GM12892 (cell line): Measurements from ENCODE around the gene ADGRG7.

Source experiments
- POLR2A ChIP-seq: IDR thresholded peaks from 2 replicates; pipeline ENCODE4 v1.6.1; 2011; ENCODE audit warnings: low read depth, low read length, control low read depth
- POLR2AphosphoS5 ChIP-seq: IDR thresholded peaks from 2 replicates; pipeline ENCODE4 v1.6.1; 2011; ENCODE audit warnings: low read depth, low read length, control low read depth
- TAF1 ChIP-seq: IDR thresholded peaks from 2 replicates; pipeline ENCODE4 v1.6.1; 2011; ENCODE audit warnings: low read depth, mild to moderate bottlenecking, control low read depth, low read length, borderline replicate concordance

DNA sequence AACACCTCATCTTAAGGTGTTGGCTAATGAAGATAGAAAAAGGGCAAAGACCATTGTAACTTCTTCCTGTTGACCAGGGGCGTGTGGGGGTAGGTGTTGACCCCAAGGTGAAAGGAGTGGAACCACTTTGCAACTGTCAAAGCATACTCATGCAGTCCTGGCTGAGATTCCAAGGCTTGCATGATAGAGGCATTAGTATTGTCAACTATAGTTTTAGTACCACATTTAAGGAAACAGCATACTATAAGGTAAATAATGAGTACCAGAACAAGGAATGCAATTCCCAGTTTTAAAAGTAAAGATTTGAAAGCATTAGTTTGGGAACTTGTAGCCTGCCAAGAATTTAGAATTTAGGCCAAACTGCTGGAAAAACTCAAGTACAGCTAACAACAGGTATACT, 27.8 kb upstream of the ADGRG7 start:
- TF ChIP-seq POLR2A (no peak), POLR2AphosphoS5 (no peak), TAF1 (no peak)
